ENCODE results near the gene SAP25.

DNA sequence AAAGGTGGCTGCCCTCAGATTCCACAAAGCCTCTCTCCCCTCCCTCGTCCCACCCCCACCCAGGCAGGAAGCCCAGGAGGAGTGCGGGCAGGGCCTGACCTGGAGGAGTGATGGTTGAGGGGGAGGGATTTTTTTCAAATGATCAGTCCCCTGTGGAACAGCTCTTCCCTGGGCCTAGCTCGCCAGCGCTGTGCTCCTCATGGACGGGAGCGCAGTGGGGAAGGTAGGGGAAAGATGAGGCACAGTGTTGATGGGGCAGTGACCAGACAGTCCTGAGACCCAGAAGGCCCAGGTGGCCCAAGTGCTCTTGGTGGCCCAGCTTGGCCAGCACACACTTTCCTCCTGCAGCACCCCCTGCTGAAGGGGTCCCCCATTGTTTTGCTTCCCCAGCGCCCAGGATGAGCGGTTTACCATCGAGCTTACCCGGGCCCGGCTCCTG, 8.5 kb downstream of the SAP25 start:
- TF ChIP-seq, protein P1, sequence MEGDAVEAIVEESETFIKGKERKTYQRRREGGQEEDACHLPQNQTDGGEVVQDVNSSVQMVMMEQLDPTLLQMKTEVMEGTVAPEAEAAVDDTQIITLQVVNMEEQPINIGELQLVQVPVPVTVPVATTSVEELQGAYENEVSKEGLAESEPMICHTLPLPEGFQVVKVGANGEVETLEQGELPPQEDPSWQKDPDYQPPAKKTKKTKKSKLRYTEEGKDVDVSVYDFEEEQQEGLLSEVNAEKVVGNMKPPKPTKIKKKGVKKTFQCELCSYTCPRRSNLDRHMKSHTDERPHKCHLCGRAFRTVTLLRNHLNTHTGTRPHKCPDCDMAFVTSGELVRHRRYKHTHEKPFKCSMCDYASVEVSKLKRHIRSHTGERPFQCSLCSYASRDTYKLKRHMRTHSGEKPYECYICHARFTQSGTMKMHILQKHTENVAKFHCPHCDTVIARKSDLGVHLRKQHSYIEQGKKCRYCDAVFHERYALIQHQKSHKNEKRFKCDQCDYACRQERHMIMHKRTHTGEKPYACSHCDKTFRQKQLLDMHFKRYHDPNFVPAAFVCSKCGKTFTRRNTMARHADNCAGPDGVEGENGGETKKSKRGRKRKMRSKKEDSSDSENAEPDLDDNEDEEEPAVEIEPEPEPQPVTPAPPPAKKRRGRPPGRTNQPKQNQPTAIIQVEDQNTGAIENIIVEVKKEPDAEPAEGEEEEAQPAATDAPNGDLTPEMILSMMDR (IDR thresholded peaks at IDR 0.05 in 8 of 11, conservative IDR thresholded peaks at IDR 0.05 in 3 of 11), result peak in 1 of 11 experiments; percentile 0
- no peak for TF ChIP-seq POLR2A (IDR thresholded peaks at IDR 0.05)
